ENCODE measurements around the gene CALHM3. TPM values are rescaled to one million over a fixed set of nuclear protein-coding genes. Genes with fewer than 3 reads are reported as not detected.
"Not testable (repeated sequence)": the region's sequence is repeated elsewhere in the genome, so short reads cannot be mapped to it uniquely, and the experiment has no call there.

Gene CALHM3
- total and polyA plus RNA-seq, 2 donors (not counting 3 experiments of a cell fraction or from before 2014, with no cell fraction given): not detected

GRCh38 chr10:103523683-103524082 is 44.6 kb upstream of the CALHM3 start:
- FAIRE-seq: no peak
- no peak for TF ChIP-seq MYC (IDR thresholded peaks at IDR 0.05; ENCODE audit: low read depth, low read length)
- TF ChIP-seq FOS (IDR thresholded peaks at IDR 0.05; ENCODE audit: borderline replicate concordance, insufficient read depth, low read length): no peak
- no peak for TF ChIP-seq JUN (IDR thresholded peaks at IDR 0.05; ENCODE audit: borderline replicate concordance, insufficient read depth, insufficient read length, low read depth)
- TF ChIP-seq POLR2AphosphoS5 (IDR thresholded peaks at IDR 0.05; ENCODE audit: insufficient read depth, low read depth, low read length): no peak
- no peak for TF ChIP-seq GATA2 (IDR thresholded peaks at IDR 0.05; ENCODE audit: insufficient read depth, insufficient read length, low read depth, low read length)
- Histone ChIP-seq H3K36me3 (ENCODE audit: control insufficient read depth in 2 of 2, extremely low read depth in 1 of 2, insufficient read depth in 2 of 2, low read length in 2 of 2) (no peaks in the 10 kb centered on the region), H3K4me3 (replicated peaks in 1 of 3; ENCODE audit: insufficient read depth in 1 of 3, low read depth in 1 of 3, low read length in 3 of 3) (no peak overlapping the region), H3K4me1 (ENCODE audit: control insufficient read depth, extremely low read depth, insufficient read depth, low read length) (no peaks in the 10 kb centered on the region), H3K9me3 (replicated peaks; ENCODE audit: control insufficient read depth, insufficient read depth, low read length) (no peaks in the 10 kb centered on the region), H3K9ac (replicated peaks; ENCODE audit: extremely low read depth, insufficient read depth, low read length) (no peak overlapping the region), H3K4me2 (ENCODE audit: insufficient read depth, low read length) (no peak overlapping the region), H4K20me1 (replicated peaks; ENCODE audit: control insufficient read depth, extremely low read depth, insufficient read depth, low read length) (no peaks in the 10 kb centered on the region), H3K79me2 (ENCODE audit: control insufficient read depth, insufficient read depth, low read length) (no peaks in the 10 kb centered on the region), H3K27me3 (ENCODE audit: control insufficient read depth in 2 of 2, insufficient read depth in 2 of 2, low read length in 2 of 2) (no peaks in the 10 kb centered on the region), H3K27ac (ENCODE audit: insufficient read depth, low read depth, low read length) (no peak overlapping the region), H2AFZ (ENCODE audit: low read depth, low read length) (no peak overlapping the region), H3K9me1 (replicated peaks; ENCODE audit: control insufficient read depth, extremely low read depth, insufficient read depth, low read length) (no peaks in the 10 kb centered on the region)
- intact Hi-C loops (cut with micrococcal nuclease): no loop called here
- CTCF ChIA-PET: interaction anchor here (0.9 to 1.4 kb wide), 2 partner anchors 9 to 19 kb away, joined by 3 to 8 read pairs; no protein-coding TSS in a partner anchor
- no peak for DNase-seq (ENCODE audit: low read depth, low spot score)
- POLR2A ChIA-PET: no interaction called here
- no TSS peak for BruUV-seq (replicated peaks)
- dilution Hi-C loops (cut with MboI; ENCODE audit: extremely low pct_ligation_motif_present, low sequenced_read_pairs): no loop called here

DNA sequence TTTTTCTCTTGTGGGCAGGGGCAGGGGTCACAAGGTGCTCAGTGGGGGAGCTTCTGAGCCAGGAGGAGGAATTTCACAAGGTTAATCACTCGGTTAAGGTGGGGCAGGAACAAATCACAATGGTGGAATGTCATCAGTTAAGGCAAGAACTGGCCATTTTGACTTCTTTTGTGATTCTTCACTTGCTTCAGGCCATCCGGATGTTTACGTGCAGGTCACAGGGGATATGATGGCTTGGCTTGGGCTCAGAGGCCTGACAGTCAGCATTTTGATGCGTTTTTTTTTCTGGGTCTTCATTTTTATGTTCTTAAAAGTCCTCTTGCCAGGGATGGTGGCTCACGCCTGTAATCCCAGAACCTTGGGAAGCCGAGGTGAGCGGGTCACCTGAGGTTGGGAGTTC is 43.0 kb upstream of the CALHM3 start:
- H4K20me1 ChIP-seq (replicated peaks; ENCODE audit: control insufficient read depth, extremely low read depth, insufficient read depth, low read length); CTCF ChIA-PET; intact Hi-C loops (cut with micrococcal nuclease); H3K9me3 ChIP-seq (replicated peaks; ENCODE audit: control insufficient read depth, insufficient read depth, low read length); H3K27me3 ChIP-seq (ENCODE audit: control insufficient read depth in 2 of 2, insufficient read depth in 2 of 2, low read length in 2 of 2); H3K4me3 ChIP-seq (replicated peaks in 1 of 3; ENCODE audit: insufficient read depth in 1 of 3, low read depth in 1 of 3, low read length in 3 of 3); H3K4me1 ChIP-seq (ENCODE audit: control insufficient read depth, extremely low read depth, insufficient read depth, low read length); FAIRE-seq; DNase-seq (ENCODE audit: low read depth, low spot score); POLR2A ChIA-PET; H3K9ac ChIP-seq (replicated peaks; ENCODE audit: extremely low read depth, insufficient read depth, low read length); H3K4me2 ChIP-seq (ENCODE audit: insufficient read depth, low read length); dilution Hi-C loops (cut with MboI; ENCODE audit: extremely low pct_ligation_motif_present, low sequenced_read_pairs); H3K79me2 ChIP-seq (ENCODE audit: control insufficient read depth, insufficient read depth, low read length); BruUV-seq (replicated peaks); H3K36me3 ChIP-seq (ENCODE audit: control insufficient read depth in 2 of 2, extremely low read depth in 1 of 2, insufficient read depth in 2 of 2, low read length in 2 of 2); H2AFZ ChIP-seq (ENCODE audit: low read depth, low read length); H3K9me1 ChIP-seq (replicated peaks; ENCODE audit: control insufficient read depth, extremely low read depth, insufficient read depth, low read length); H3K27ac ChIP-seq (ENCODE audit: insufficient read depth, low read depth, low read length): not testable (repeated sequence)
